Hematopoietic multipotent progenitor cell treated with erythropoietin and hydrocortisone succinate and interleukin-3 and kit ligand, for 4 days (in vitro differentiated cells): Measurements from ENCODE around the gene GJB2.
A peak's percentile ranks its signal among the peaks of the same experiment; 100 is the strongest.
"Not testable (repeated sequence)": the region's sequence is repeated elsewhere in the genome, so short reads cannot be mapped to it uniquely, and the experiment has no call there.

ENCODE experiments used
- DNase-seq: peaks from one replicate; pipeline ENCODE4 v3.0.0-alpha.2; 2015

GJB2 gene

GRCh38 chr13:20165417-20166257, 27.1 kb downstream of the GJB2 start:
- no peak for DNase-seq

- DNase-seq, result no peak
Observed at GRCh38 chr13:20161951-20162300, 30.8 kb downstream of the GJB2 start.

- peak; percentile 53 for DNase-seq
Observed at GRCh38 chr13:20161275-20161950, 31.3 kb downstream of the GJB2 start.

GRCh38 chr13:20160306-20161274, 32.1 kb downstream of the GJB2 start, which contains the start of gene GJA3:
Gene GJA3 (minus strand): TSS chr13:20161052. CDS start chr13:20143288, 17,764 bp downstream.
- DNase-seq, result peak; percentile 43

GRCh38 chr13:20159646-20160305, 33.0 kb downstream of the GJB2 start:
- no peak for DNase-seq

GRCh38 chr13:20157151-20157796, 35.5 kb downstream of the GJB2 start:
- DNase-seq, result no peak

- DNase-seq, result no peak
Observed at GRCh38 chr13:20156702-20157101, 36.0 kb downstream of the GJB2 start.

GRCh38 chr13:20153290-20153689, 39.4 kb downstream of the GJB2 start:
- DNase-seq, result not testable (repeated sequence)

GRCh38 chr13:20151612-20152011, 41.1 kb downstream of the GJB2 start:
- DNase-seq, result no peak

- no peak for DNase-seq
Observed at GRCh38 chr13:20151016-20151415, 41.7 kb downstream of the GJB2 start.

- DNase-seq, result no peak
Observed at GRCh38 chr13:20150561-20150960, 42.2 kb downstream of the GJB2 start.

- DNase-seq, result no peak
Observed at GRCh38 chr13:20149762-20150161, 43.0 kb downstream of the GJB2 start.

GRCh38 chr13:20148501-20149183, 44.1 kb downstream of the GJB2 start:
- DNase-seq, result no peak

GRCh38 chr13:20146381-20146780, 46.4 kb downstream of the GJB2 start:
- no peak for DNase-seq

GRCh38 chr13:20145521-20145920, 47.2 kb downstream of the GJB2 start:
- DNase-seq, result no peak

GRCh38 chr13:20144141-20144850, 48.4 kb downstream of the GJB2 start:
- DNase-seq, result no peak

GRCh38 chr13:20142927-20143480, 49.7 kb downstream of the GJB2 start:
- DNase-seq, result no peak

- DNase-seq, result no peak
Observed at GRCh38 chr13:20142023-20142926, 50.5 kb downstream of the GJB2 start.
